Measurements from ENCODE around the gene MRPS7.

MRPS7 gene

GRCh38 chr17:75261336-75262111 is at the start of gene MRPS7, which contains the start of gene GGA3:
TSS of gene MRPS7 (plus strand) at chr17:75261879. CDS start at chr17:75261901, 22 bp downstream.
TSS of gene GGA3 (minus strand) at chr17:75261606. CDS start at chr17:75261587, 19 bp downstream.
- peak; percentile 93 for DNase-seq

GRCh38 chr17:75218131-75218530 is 43.5 kb upstream of the MRPS7 start:
- no peak for DNase-seq

GRCh38 chr17:75219815-75220214 is 41.9 kb upstream of the MRPS7 start:
- no peak for DNase-seq

- DNase-seq: no peak
These were observed 36.7 kb upstream of the MRPS7 start for GRCh38 chr17:75225016-75225415.

GRCh38 chr17:75227729-75228128 is 34.0 kb upstream of the MRPS7 start:
- no peak for DNase-seq

- DNase-seq: no peak
These were observed 33.4 kb upstream of the MRPS7 start for GRCh38 chr17:75228305-75228704.

- DNase-seq: no peak
These were observed 32.8 kb upstream of the MRPS7 start for GRCh38 chr17:75228847-75229246.

- no peak for DNase-seq
These were observed 30.6 kb upstream of the MRPS7 start for GRCh38 chr17:75231071-75231470.

GRCh38 chr17:75231741-75232464 is 29.8 kb upstream of the MRPS7 start:
- DNase-seq: no peak

GRCh38 chr17:75232786-75233185 is 28.9 kb upstream of the MRPS7 start:
- no peak for DNase-seq

- no peak for DNase-seq
These were observed 24.3 kb upstream of the MRPS7 start for GRCh38 chr17:75237100-75238014.

- no peak for DNase-seq
These were observed 23.6 kb upstream of the MRPS7 start for GRCh38 chr17:75238020-75238580.

- DNase-seq: peak; percentile 54
These were observed 22.9 kb upstream of the MRPS7 start for GRCh38 chr17:75238684-75239191.

GRCh38 chr17:75239214-75239613 is 22.5 kb upstream of the MRPS7 start:
- no peak for DNase-seq

GRCh38 chr17:75239778-75240393 is 21.8 kb upstream of the MRPS7 start:
- DNase-seq: no peak

GRCh38 chr17:75240394-75241142 is 21.1 kb upstream of the MRPS7 start:
- peak; percentile 26 for DNase-seq

GRCh38 chr17:75241143-75241430 is 20.6 kb upstream of the MRPS7 start:
- peak; percentile 12 for DNase-seq

- no peak for DNase-seq
These were observed 20.2 kb upstream of the MRPS7 start for GRCh38 chr17:75241502-75241901.

GRCh38 chr17:75241996-75242460 is 19.7 kb upstream of the MRPS7 start:
- DNase-seq: no peak

- no peak for DNase-seq
These were observed 19.1 kb upstream of the MRPS7 start for GRCh38 chr17:75242461-75243042.

All from fibroblast of skin of right quadriceps (primary cell).